ENCODE data around the gene PNPO.

Gene PNPO

GRCh38 chr17:47969930-47970724, 28.8 kb downstream of the PNPO start:
- DNase-seq (ENCODE audit: low read depth, low spot score) = no peak
- peak overlapping the region; percentile 45 for H3K4me3 ChIP-seq (ENCODE audit: low read depth, low read length)
- POLR2A ChIA-PET = interaction anchor here (0.6 to 1.5 kb wide), 7 partner anchors 21 to 99 kb away, joined by 3 to 6 read pairs (median 3); partner anchors contain the start of gene SP2

GRCh38 chr17:47970725-47971499, 29.5 kb downstream of the PNPO start, which contains the start of gene CDK5RAP3:
Gene CDK5RAP3, plus strand, starts transcription at chr17:47971113. Its CDS starts 34 bp downstream, at chr17:47971147.
- CTCF ChIA-PET = interaction anchor here (0.6 to 24.2 kb wide), 37 partner anchors 9 to 156 kb away, joined by 3 to 775 read pairs (median 5); partner anchors contain the start of genes PNPO, PRR15L, SCRN2 and SP6
- peak; percentile 89 for DNase-seq (ENCODE audit: low read depth, low spot score)
- H3K4me3 ChIP-seq (ENCODE audit: low read depth, low read length) = peak within 1 kb of the TSS; percentile 98
- POLR2A ChIA-PET = interaction anchor here (0.6 to 1.5 kb wide), 10 partner anchors 10 to 99 kb away, joined by 3 to 6 read pairs (median 3); partner anchors contain the start of genes NFE2L1 and SP2
- TF ChIP-seq CTCF (IDR thresholded peaks at IDR 0.05; ENCODE audit: insufficient read depth, low read length, missing control alignments) = peak; percentile 100

More at GRCh38 chr17:47969930-47970724, 28.8 kb downstream of the PNPO start:
- CTCF ChIA-PET = interaction anchor here (0.5 to 24.2 kb wide), 32 partner anchors 10 to 133 kb away, joined by 3 to 775 read pairs (median 8); partner anchors contain the start of genes PNPO, PRR15L, SCRN2 and SP6
- no peak for TF ChIP-seq CTCF (IDR thresholded peaks at IDR 0.05; ENCODE audit: insufficient read depth, low read length, missing control alignments)

GRCh38 chr17:47973541-47973940, 32.2 kb downstream of the PNPO start:
- no peak for TF ChIP-seq CTCF (IDR thresholded peaks at IDR 0.05; ENCODE audit: insufficient read depth, low read length, missing control alignments)
- ChIA-PET CTCF (interaction anchor here (22.1 to 24.2 kb wide), 2 partner anchors 25 to 44 kb away, joined by 600 to 775 read pairs; partner anchors contain the start of genes PNPO and PRR15L), POLR2A (no interaction called here)
- no peak for DNase-seq (ENCODE audit: low read depth, low spot score)
- no peak overlapping the region for H3K4me3 ChIP-seq (ENCODE audit: low read depth, low read length)

GRCh38 chr17:47975189-47975822, 33.9 kb downstream of the PNPO start:
- no peak for TF ChIP-seq CTCF (IDR thresholded peaks at IDR 0.05; ENCODE audit: insufficient read depth, low read length, missing control alignments)
- no peak for DNase-seq (ENCODE audit: low read depth, low spot score)
- ChIA-PET POLR2A (no interaction called here), CTCF (interaction anchor here (1.0 to 24.2 kb wide), 5 partner anchors 26 to 154 kb away, joined by 3 to 775 read pairs (median 8); partner anchors contain the start of genes PNPO and PRR15L)
- H3K4me3 ChIP-seq (ENCODE audit: low read depth, low read length) = no peak overlapping the region

GRCh38 chr17:47975823-47976205, 34.4 kb downstream of the PNPO start:
- CTCF ChIA-PET = interaction anchor here (0.7 to 24.2 kb wide), 12 partner anchors 8 to 154 kb away, joined by 3 to 775 read pairs (median 4); partner anchors contain the start of genes PNPO, PRR15L and SCRN2
- no peak overlapping the region for H3K4me3 ChIP-seq (ENCODE audit: low read depth, low read length)
- POLR2A ChIA-PET = no interaction called here
- no peak for DNase-seq (ENCODE audit: low read depth, low spot score)
- no peak for TF ChIP-seq CTCF (IDR thresholded peaks at IDR 0.05; ENCODE audit: insufficient read depth, low read length, missing control alignments)

All from AG04449 (cell line).